Activated T-cell treated with anti-CD3 and anti-CD28 coated beads for 1 hour (primary cell): ENCODE data around the gene PCDHB10.
"Not testable (repeated sequence)": the region's sequence is repeated elsewhere in the genome, so short reads cannot be mapped to it uniquely, and the experiment has no call there.

Source experiments
- DNase-seq: peaks from one replicate; pipeline ENCODE4 v3.0.0-alpha.2; 2020; ENCODE audit warnings: low read depth

The PCDHB10 gene

GRCh38 chr5:141192110-141192725, at the start of gene PCDHB10:
Gene PCDHB10 (plus strand): TSS chr5:141192353. CDS start chr5:141192553, 200 bp downstream.
- DNase-seq = no peak

GRCh38 chr5:141149812-141150211, 42.3 kb upstream of the PCDHB10 start, which contains the start of gene PCDHB6:
Gene PCDHB6 (plus strand): TSS chr5:141150057. CDS start chr5:141150258, 201 bp downstream.
- no peak for DNase-seq

- DNase-seq = no peak
Observed at GRCh38 chr5:141150224-141150992, 41.7 kb upstream of the PCDHB10 start.

- no peak for DNase-seq
Observed at GRCh38 chr5:141150993-141151325, 41.2 kb upstream of the PCDHB10 start.

GRCh38 chr5:141151632-141152031, 40.5 kb upstream of the PCDHB10 start:
- not testable (repeated sequence) for DNase-seq

GRCh38 chr5:141152096-141152495, 40.1 kb upstream of the PCDHB10 start:
- DNase-seq = not testable (repeated sequence)

GRCh38 chr5:141155540-141156374, 36.4 kb upstream of the PCDHB10 start:
- DNase-seq = no peak

- DNase-seq = not testable (repeated sequence)
Observed at GRCh38 chr5:141157356-141157755, 34.8 kb upstream of the PCDHB10 start.

- DNase-seq = not testable (repeated sequence)
Observed at GRCh38 chr5:141157901-141158300, 34.3 kb upstream of the PCDHB10 start.

- no peak for DNase-seq
Observed at GRCh38 chr5:141172381-141173204, 19.6 kb upstream of the PCDHB10 start, which contains the start of gene PCDHB7. Gene PCDHB7 (plus strand): TSS chr5:141172644. CDS start chr5:141172836, 192 bp downstream.

- DNase-seq = not testable (repeated sequence)
Observed at GRCh38 chr5:141174291-141175104, 17.7 kb upstream of the PCDHB10 start.

GRCh38 chr5:141175933-141176332, 16.2 kb upstream of the PCDHB10 start:
- no peak for DNase-seq

- not testable (repeated sequence) for DNase-seq
Observed at GRCh38 chr5:141177577-141178191, 14.5 kb upstream of the PCDHB10 start, which contains the start of gene PCDHB8. Gene PCDHB8 (plus strand): TSS chr5:141177790. CDS start chr5:141178035, 245 bp downstream.

GRCh38 chr5:141179371-141179770, 12.8 kb upstream of the PCDHB10 start:
- DNase-seq = not testable (repeated sequence)

GRCh38 chr5:141179876-141180275, 12.3 kb upstream of the PCDHB10 start:
- DNase-seq = not testable (repeated sequence)

GRCh38 chr5:141180313-141180712, 11.8 kb upstream of the PCDHB10 start:
- no peak for DNase-seq

GRCh38 chr5:141182248-141182647, 9.9 kb upstream of the PCDHB10 start, which contains the start of gene PCDHB16:
Gene PCDHB16 (plus strand): TSS chr5:141182387. CDS start chr5:141182560, 173 bp downstream.
- no peak for DNase-seq

- DNase-seq = not testable (repeated sequence)
Observed at GRCh38 chr5:141184117-141184855, 7.9 kb upstream of the PCDHB10 start.

GRCh38 chr5:141186897-141187512, 5.1 kb upstream of the PCDHB10 start, which contains the start of gene PCDHB9:
Gene PCDHB9 (plus strand): TSS chr5:141187161. CDS start chr5:141187319, 158 bp downstream.
- DNase-seq = no peak
